ENCODE measurements around the gene CNOT6L. TPM values are rescaled to one million over a fixed set of nuclear protein-coding genes. Genes with fewer than 3 reads are reported as not detected.

The CNOT6L gene
- total RNA-seq, 1 experiment from 2014 or later = 14.5 TPM

GRCh38 chr4:77771566-77771965 is 47.6 kb downstream of the CNOT6L start:
- H2BK20ac ChIP-seq (ENCODE audit: low read depth, low read length, poor library complexity, severe bottlenecking) = no peak overlapping the region
- Mint-ChIP-seq H3K27ac (peak overlapping the region in 1 of 3 experiments; percentile 81; a peak in 3 of 7 replicates), H3K4me3 (no peak overlapping the region), H3K36me3 (ENCODE audit: insufficient read depth in 1 of 3, low read depth in 3 of 3) (peaks cover 0 to 2% (median 0%) of the 10 kb centered on the region in 3 experiments; a peak in 1 of 7 replicates), H3K27me3 (ENCODE audit: low read depth) (no peaks in the 10 kb centered on the region), H3K9me3 (no peaks in the 10 kb centered on the region), H3K4me1 (peaks cover 14 to 16% of the 10 kb centered on the region in 2 experiments)
- H3K4me2 ChIP-seq (ENCODE audit: insufficient read depth, insufficient read length, low read length) = no peak overlapping the region
- no peak overlapping the region for H3K9ac ChIP-seq (ENCODE audit: extremely low read depth, insufficient read length, low read length)
- H4K20me1 ChIP-seq (ENCODE audit: control insufficient read depth, insufficient read depth, insufficient read length) = no peaks in the 10 kb centered on the region
- no peaks in the 10 kb centered on the region for H3K79me2 ChIP-seq (ENCODE audit: insufficient read depth, low read length)
- no peak overlapping the region for H2BK5ac ChIP-seq (ENCODE audit: insufficient read length, low read length)
- no peak overlapping the region for H3K23ac ChIP-seq (ENCODE audit: insufficient read length, low read depth, low read length)
- no peak overlapping the region for H2BK12ac ChIP-seq (ENCODE audit: insufficient read length, low read depth, low read length)
- H3K4ac ChIP-seq (ENCODE audit: low read depth, low read length) = no peak overlapping the region
- no peak overlapping the region for H3K14ac ChIP-seq (ENCODE audit: insufficient read depth, low read length)
- no peak overlapping the region for H3T11ph ChIP-seq (ENCODE audit: low read length)
- H3K23me2 ChIP-seq (ENCODE audit: insufficient read length, low read depth, low read length, poor library complexity, severe bottlenecking) = no peaks in the 10 kb centered on the region
- no peak overlapping the region for H2BK120ac ChIP-seq (ENCODE audit: low read depth, low read length, poor library complexity, severe bottlenecking)
- H3K4me1 ChIP-seq (ENCODE audit: insufficient read depth, low read length) = peaks cover 2% of the 10 kb centered on the region; the same call in 1 of the 2 replicates
- no peak overlapping the region for H2BK15ac ChIP-seq (ENCODE audit: low read depth, low read length)
- no peak overlapping the region for H3K27ac ChIP-seq (ENCODE audit: insufficient read length, low read depth, low read length)
- H4K8ac ChIP-seq (replicated peaks; ENCODE audit: insufficient read length, low read depth, low read length) = no peak overlapping the region
- H3K18ac ChIP-seq (ENCODE audit: insufficient read length, low read depth, low read length) = no peak overlapping the region
- H2AK5ac ChIP-seq (ENCODE audit: insufficient read length, low read length) = no peak overlapping the region
- no peak for DNase-seq
- H4K91ac ChIP-seq (ENCODE audit: insufficient read length, low read depth, low read length) = no peak overlapping the region
- no peak overlapping the region for H2AFZ ChIP-seq (ENCODE audit: low read length)
- TF ChIP-seq CTCF (conservative IDR thresholded peaks at IDR 0.05) = no peak
- no peak overlapping the region for H3K56ac ChIP-seq (ENCODE audit: insufficient read length, low read depth, low read length)
- H3K27me3 ChIP-seq (ENCODE audit: insufficient read depth, low read length) = no peaks in the 10 kb centered on the region
- no peaks in the 10 kb centered on the region for H3K9me3 ChIP-seq (ENCODE audit: control insufficient read depth, low read depth, low read length)
- H3K79me1 ChIP-seq (ENCODE audit: insufficient read depth, low read depth, low read length, poor library complexity, severe bottlenecking) = no peaks in the 10 kb centered on the region
- no peak overlapping the region for H4K5ac ChIP-seq (ENCODE audit: insufficient read length, low read depth, low read length)

All from H9 (cell line).